Gastroesophageal sphincter (tissue), 3 donors: Measurements from ENCODE around the gene LGMN.

ENCODE experiments used
- CTCF ChIP-seq, 4 experiments: fragments of 200-600 bp in 2 of 4; fragments of 450-650 bp in 2 of 4; sonication (generic) in 1 of 4; IDR thresholded peaks; one replicate each; pipeline ENCODE4 v1.5.1; 2017 to 2019; ENCODE audit warnings: antibody characterized with exemption in 4 of 4, mild to moderate bottlenecking in 2 of 4, moderate library complexity in 2 of 4
- EP300 ChIP-seq: sonication (generic); formaldehyde crosslinking; IDR thresholded peaks from one replicate; pipeline ENCODE4 v1.6.1; 2017; ENCODE audit warnings: antibody characterized with exemption, mild to moderate bottlenecking

GRCh38 chr14:92719890-92720323 lies 28.5 kb downstream of the LGMN start:
- TF ChIP-seq EP300 (no peak), CTCF (IDR thresholded peaks at IDR 0.05) (no peak)
